Measurements from ENCODE around the gene BAZ2A.

DNA sequence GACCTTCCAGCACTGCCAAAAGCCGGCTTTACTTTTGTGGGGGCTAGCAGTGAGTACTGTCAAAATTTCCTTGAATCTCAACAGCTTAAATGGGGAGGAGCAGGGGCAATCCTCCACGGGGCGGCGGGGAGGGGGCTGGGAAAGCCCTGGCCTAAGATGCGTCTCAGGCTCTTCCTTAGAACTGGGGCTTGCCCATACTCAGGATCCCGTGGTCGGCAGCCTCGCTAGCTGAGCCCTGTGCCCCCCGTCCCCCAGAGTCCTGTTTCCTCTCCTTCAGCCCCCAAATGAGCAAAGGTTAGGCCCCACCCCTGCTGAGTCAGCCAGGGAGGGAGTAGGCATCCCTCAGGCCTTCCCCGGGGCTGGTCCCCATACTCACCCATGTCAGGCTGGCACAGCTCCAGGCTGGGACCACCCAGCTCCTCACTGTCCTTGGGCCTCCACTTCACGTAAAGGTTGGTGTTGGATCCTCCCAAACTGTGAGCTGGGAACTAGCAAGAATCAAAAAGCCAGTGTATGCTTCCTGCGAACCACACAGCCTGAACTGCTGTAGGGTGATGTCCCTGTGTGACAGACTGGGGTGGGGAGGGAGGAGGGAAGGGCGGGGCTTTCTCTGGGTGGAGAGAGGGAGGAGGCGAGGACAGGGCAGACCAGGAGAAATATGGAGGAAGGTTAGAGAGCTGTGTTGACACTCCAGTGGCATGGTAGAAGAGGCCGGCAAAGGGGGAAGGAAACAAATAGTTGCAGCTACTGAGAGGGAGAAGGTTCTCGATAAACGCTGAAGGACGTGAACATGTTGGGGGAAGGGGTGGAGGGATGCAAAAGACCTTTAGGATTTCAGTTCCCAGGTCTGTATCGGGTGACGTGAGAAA lies 5.9 kb upstream of the BAZ2A start:
- TF ChIP-seq, protein P1, sequence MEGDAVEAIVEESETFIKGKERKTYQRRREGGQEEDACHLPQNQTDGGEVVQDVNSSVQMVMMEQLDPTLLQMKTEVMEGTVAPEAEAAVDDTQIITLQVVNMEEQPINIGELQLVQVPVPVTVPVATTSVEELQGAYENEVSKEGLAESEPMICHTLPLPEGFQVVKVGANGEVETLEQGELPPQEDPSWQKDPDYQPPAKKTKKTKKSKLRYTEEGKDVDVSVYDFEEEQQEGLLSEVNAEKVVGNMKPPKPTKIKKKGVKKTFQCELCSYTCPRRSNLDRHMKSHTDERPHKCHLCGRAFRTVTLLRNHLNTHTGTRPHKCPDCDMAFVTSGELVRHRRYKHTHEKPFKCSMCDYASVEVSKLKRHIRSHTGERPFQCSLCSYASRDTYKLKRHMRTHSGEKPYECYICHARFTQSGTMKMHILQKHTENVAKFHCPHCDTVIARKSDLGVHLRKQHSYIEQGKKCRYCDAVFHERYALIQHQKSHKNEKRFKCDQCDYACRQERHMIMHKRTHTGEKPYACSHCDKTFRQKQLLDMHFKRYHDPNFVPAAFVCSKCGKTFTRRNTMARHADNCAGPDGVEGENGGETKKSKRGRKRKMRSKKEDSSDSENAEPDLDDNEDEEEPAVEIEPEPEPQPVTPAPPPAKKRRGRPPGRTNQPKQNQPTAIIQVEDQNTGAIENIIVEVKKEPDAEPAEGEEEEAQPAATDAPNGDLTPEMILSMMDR (IDR thresholded peaks at IDR 0.05): no peak
- peak in 1 of 2 donors; percentile 42 for TF ChIP-seq POLR2A (IDR thresholded peaks at IDR 0.05)

Measured in lower leg skin (tissue), 3 donors.